Body of pancreas (tissue), 4 donors: ENCODE results near the gene RIN3. TPM values are rescaled to one million over a fixed set of nuclear protein-coding genes. Genes with fewer than 3 reads are reported as not detected.
A peak's percentile ranks its signal among the peaks of the same experiment; 100 is the strongest.

Experiments used
- ATAC-seq: fragments of 150-250 bp; one replicate; pipeline ENCODE4 v1.9.1; 2016
- DNase-seq, 4 donors: peaks; one replicate each; pipeline ENCODE4 v3.0.0-alpha.2; 2019
- H3K27ac ChIP-seq, 4 donors: fragments of 200-600 bp; sonication (generic); 1 replicate in 3 of 4; 2 replicates in 1 of 4; pipeline versions ENCODE4 v1.5.1 to v1.6.1; 2016 to 2019; ENCODE audit warnings: mild to moderate bottlenecking in 1 of 4, mixed read lengths in 1 of 4, moderate library complexity in 1 of 4
- H3K27me3 ChIP-seq, 2 donors: fragments of 200-600 bp; sonication (generic); one replicate each; pipeline ENCODE4 v1.6.0; 2016; ENCODE audit warnings: mild to moderate bottlenecking in 1 of 2
- H3K36me3 ChIP-seq, 2 donors: fragments of 200-600 bp; sonication (generic); replicated peaks in 1 of 2; 2 replicates each; pipeline ENCODE4 v1.5.1; 2016; ENCODE audit warnings: low read depth in 2 of 2; ENCODE audit not compliant: insufficient read depth in 1 of 2
- H3K4me1 ChIP-seq: fragments of 200-600 bp; sonication (generic); one replicate; pipeline ENCODE4 v1.6.0; 2016
- H3K4me3 ChIP-seq, 2 donors: fragments of 200-600 bp; sonication (generic); 1 replicate in 1 of 2; 2 replicates in 1 of 2; pipeline ENCODE4 v1.5.1; 2016 to 2019
- H3K9me3 ChIP-seq, 3 donors: fragments of 200-600 bp; sonication (generic); 1 replicate in 2 of 3; 2 replicates in 1 of 3; pipeline ENCODE4 v1.5.1; 2016
- POLR2A ChIP-seq, 3 donors: fragments of 450-650 bp; IDR thresholded peaks; one replicate each; pipeline ENCODE4 v1.6.1; 2016; ENCODE audit warnings: antibody characterized with exemption in 3 of 3, mild to moderate bottlenecking in 2 of 3
- WGBS, 2 donors: methylation state at CpG; one replicate each; pipeline ENCODE4 v1.1.5; 2017; 5-methylcytosine and 5-hydroxymethylcytosine counted together
- intact Hi-C: fragments of 100-400 bp; cut with DNase I; formaldehyde crosslinking; loops from one replicate; pipeline ENCODE4 v1.15.1; 2023
- total RNA-seq, 2 donors: library from RNA; depleted of rRNA; stranded (reverse); fragments of >200 nt; gene quantifications; one replicate each; pipeline ENCODE4 v1.1.0, GENCODE V29; 2016
- TF ChIP-seq, protein P1 (sequence below), 7 experiments: fragments of 450-650 bp in 4 of 7; fragments of 200-600 bp in 3 of 7; sonication (generic) in 3 of 7; IDR thresholded peaks; one replicate each; pipeline ENCODE4 v1.5.1; 2016 to 2019; ENCODE audit warnings: antibody characterized with exemption in 7 of 7

The RIN3 gene
- total RNA-seq, 2 donors from 2014 or later: 2.6 to 3.3 TPM

DNA sequence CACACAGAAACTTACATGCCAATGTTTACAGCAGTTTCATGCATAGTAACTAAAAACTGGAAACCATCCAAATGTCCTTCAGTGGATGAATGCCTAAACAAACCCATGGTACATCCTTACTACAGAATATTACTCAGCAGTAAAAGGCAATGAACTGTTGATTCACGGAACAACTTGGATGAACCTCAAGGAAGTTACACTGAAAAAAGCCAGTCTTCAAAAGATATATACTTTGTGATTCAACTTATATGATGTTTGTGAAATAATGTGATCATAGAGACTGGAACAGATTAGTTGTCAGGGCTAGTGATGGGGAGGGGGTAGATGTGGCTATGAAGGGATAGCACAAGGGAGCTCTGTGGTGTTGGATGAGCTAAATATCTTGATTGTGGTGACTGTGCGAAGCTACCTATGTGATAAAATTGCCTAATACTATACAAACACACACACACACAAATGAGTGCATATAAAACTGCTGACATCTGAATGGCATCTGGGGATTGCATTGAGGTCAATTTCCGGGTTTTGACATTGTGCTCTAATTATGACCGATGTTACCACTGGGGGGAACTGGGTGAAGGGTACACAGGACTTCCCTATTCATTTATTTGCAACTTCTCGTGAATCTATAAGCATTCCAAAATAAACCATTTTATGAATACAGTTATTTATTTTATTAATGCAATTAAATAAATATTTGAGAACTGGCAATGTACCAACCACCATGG is 94.3 kb downstream of the RIN3 start:
- no peak overlapping the region for H3K4me3 ChIP-seq
- no peak for DNase-seq
- no peak for ATAC-seq
- H3K27ac ChIP-seq: no peak overlapping the region
- no peaks in the 10 kb centered on the region for H3K9me3 ChIP-seq
- no peaks in the 10 kb centered on the region for H3K36me3 ChIP-seq
- no peaks in the 10 kb centered on the region for H3K4me1 ChIP-seq
- no peaks in the 10 kb centered on the region for H3K27me3 ChIP-seq
- TF ChIP-seq, protein P1, sequence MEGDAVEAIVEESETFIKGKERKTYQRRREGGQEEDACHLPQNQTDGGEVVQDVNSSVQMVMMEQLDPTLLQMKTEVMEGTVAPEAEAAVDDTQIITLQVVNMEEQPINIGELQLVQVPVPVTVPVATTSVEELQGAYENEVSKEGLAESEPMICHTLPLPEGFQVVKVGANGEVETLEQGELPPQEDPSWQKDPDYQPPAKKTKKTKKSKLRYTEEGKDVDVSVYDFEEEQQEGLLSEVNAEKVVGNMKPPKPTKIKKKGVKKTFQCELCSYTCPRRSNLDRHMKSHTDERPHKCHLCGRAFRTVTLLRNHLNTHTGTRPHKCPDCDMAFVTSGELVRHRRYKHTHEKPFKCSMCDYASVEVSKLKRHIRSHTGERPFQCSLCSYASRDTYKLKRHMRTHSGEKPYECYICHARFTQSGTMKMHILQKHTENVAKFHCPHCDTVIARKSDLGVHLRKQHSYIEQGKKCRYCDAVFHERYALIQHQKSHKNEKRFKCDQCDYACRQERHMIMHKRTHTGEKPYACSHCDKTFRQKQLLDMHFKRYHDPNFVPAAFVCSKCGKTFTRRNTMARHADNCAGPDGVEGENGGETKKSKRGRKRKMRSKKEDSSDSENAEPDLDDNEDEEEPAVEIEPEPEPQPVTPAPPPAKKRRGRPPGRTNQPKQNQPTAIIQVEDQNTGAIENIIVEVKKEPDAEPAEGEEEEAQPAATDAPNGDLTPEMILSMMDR (IDR thresholded peaks at IDR 0.05): no peak
- TF ChIP-seq POLR2A (IDR thresholded peaks at IDR 0.05): no peak
- WGBS, 2 donors: 76 to 79% methylated on average over 5 of the region's 5 CpGs
- intact Hi-C loops: no loop called here

DNA sequence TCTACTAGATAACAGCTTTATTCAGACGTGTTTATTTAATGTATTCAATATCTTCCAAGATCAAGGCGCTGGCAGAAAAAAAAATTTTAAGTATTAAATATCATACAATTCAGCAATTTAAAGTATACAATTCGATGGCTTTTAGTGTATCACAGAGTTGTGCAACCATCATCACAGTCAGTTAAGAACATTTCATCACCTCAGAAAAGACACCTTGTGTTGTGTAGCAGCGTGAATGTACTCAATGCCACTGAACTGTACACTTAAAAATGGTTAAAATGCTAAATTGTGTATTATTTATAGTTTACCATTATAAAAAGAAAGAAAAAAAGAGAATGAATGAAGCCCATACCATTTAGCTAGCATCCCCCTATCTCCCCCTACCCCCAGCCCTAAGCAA is 96.4 kb downstream of the RIN3 start:
- WGBS, 2 donors: 59 to 60% methylated on average over 4 of the region's 4 CpGs
- intact Hi-C loops: no loop called here
- DNase-seq (no peak), ATAC-seq (no peak)
- H3K9me3 ChIP-seq: no peaks in the 10 kb centered on the region
- TF ChIP-seq POLR2A (IDR thresholded peaks at IDR 0.05): no peak
- TF ChIP-seq, protein P1 (IDR thresholded peaks at IDR 0.05): no peak
- no peaks in the 10 kb centered on the region for H3K36me3 ChIP-seq
- H3K27ac ChIP-seq: no peak overlapping the region
- no peaks in the 10 kb centered on the region for H3K4me1 ChIP-seq
- no peaks in the 10 kb centered on the region for H3K27me3 ChIP-seq
- no peak overlapping the region for H3K4me3 ChIP-seq

DNA sequence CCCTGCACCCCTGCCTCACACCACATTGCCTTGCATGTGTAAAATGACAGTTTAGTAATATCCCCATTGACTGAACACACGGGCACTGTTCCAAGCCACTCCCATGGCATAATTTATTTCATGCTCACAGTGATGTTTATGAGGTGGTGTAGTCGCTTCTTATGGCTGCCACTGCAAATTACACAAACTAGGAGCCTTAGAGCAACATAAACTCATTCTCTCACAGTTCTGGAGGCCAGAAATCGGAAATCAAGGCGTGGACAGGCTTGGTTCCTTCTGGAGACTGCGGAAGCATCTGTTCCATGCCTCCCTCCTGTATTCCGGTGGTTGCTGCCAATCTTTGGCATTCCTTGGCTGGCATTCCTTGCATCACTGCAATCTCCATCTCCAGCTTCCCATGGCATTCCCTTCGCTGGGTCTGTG is 97.3 kb downstream of the RIN3 start:
- no peaks in the 10 kb centered on the region for H3K4me1 ChIP-seq
- 78 to 80% methylated on average over 7 of the region's 7 CpGs for WGBS, 2 donors
- ATAC-seq: no peak
- no peak overlapping the region for H3K27ac ChIP-seq
- intact Hi-C loops: no loop called here
- TF ChIP-seq, protein P1 (IDR thresholded peaks at IDR 0.05): no peak
- no peak for TF ChIP-seq POLR2A (IDR thresholded peaks at IDR 0.05)
- H3K4me3 ChIP-seq: no peak overlapping the region
- no peaks in the 10 kb centered on the region for H3K9me3 ChIP-seq
- no peak for DNase-seq
- H3K27me3 ChIP-seq: no peaks in the 10 kb centered on the region
- no peaks in the 10 kb centered on the region for H3K36me3 ChIP-seq

DNA sequence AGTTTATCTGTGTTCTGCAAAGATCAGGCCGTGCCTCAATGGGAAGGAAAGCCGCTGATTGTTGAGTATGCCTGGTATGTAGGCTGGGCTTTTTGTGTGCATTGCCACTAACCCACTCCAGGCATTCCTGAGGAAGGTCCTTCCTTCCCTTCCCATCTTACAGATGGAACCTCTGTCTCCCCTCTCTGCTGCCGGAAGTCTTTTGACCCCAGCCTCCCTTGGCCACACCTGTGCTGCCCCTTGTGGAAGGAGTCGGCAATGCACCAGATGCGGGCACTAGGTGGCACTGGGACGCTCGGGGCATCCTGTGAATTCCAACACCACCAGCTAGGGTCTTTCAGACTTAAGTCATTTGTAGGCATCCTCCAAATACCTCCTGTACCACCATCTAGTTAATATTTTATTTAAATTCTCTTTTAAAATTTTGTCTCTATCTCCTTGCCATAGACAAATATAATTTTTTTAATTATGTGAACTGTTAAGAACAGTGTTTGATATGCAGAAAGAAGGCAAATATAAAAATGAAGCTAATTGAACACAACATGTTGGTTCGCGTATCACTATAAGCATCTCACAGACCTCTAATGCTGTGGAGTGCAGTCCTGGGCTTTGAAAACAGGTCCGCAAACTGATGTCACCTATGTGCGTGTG is 99.6 kb downstream of the RIN3 start:
- no peak overlapping the region for H3K4me3 ChIP-seq
- no peaks in the 10 kb centered on the region for H3K27me3 ChIP-seq
- H3K4me1 ChIP-seq: no peaks in the 10 kb centered on the region
- intact Hi-C loops: no loop called here
- ATAC-seq: no peak
- WGBS, 2 donors: 56% methylated on average over 11 of the region's 11 CpGs
- DNase-seq: peak in 1 of 4 donors; percentile 12
- no peak overlapping the region for H3K27ac ChIP-seq
- no peaks in the 10 kb centered on the region for H3K9me3 ChIP-seq
- H3K36me3 ChIP-seq: no peaks in the 10 kb centered on the region
- TF ChIP-seq, protein P1 (IDR thresholded peaks at IDR 0.05): peak in 5 of 7 experiments; percentile 8 to 40 (median 12)
- TF ChIP-seq POLR2A (IDR thresholded peaks at IDR 0.05): no peak
